Measurements from ENCODE around the gene DELE1. TPM values are rescaled to one million over a fixed set of nuclear protein-coding genes. Genes with fewer than 3 reads are reported as not detected.

The DELE1 gene
- polyA plus RNA-seq, 1 donor from 2014 or later, result 49.6 TPM

- H3K9me3 ChIP-seq (ENCODE audit: low read length), result no peaks in the 10 kb centered on the region
- no peaks in the 10 kb centered on the region for H3F3A ChIP-seq (ENCODE audit: insufficient read depth, low read length, poor library complexity, severe bottlenecking)
- no peak overlapping the region for H3K4me2 ChIP-seq (ENCODE audit: low read length)
- H3K27ac ChIP-seq (ENCODE audit: low read length), result no peak overlapping the region
- TF ChIP-seq EP300 (conservative IDR thresholded peaks at IDR 0.05; ENCODE audit: poor library complexity, severe bottlenecking) (no peak), REST (IDR thresholded peaks at IDR 0.05; ENCODE audit: borderline replicate concordance) (no peak), EZH2 (IDR thresholded peaks at IDR 0.05; ENCODE audit: borderline replicate concordance, insufficient read depth, low read length, poor library complexity, severe bottlenecking) (no peak), CTCF (IDR thresholded peaks at IDR 0.05; ENCODE audit: poor library complexity, severe bottlenecking) (no peak), RAD21 (conservative IDR thresholded peaks at IDR 0.05) (no peak), MXI1 (conservative IDR thresholded peaks at IDR 0.05; ENCODE audit: poor library complexity, severe bottlenecking) (no peak), TAF1 (IDR thresholded peaks at IDR 0.05; ENCODE audit: low read depth) (no peak), SMC3 (conservative IDR thresholded peaks at IDR 0.05; ENCODE audit: poor library complexity) (no peak), POLR2AphosphoS5 (IDR thresholded peaks at IDR 0.05) (no peak)
- H3K79me2 ChIP-seq (replicated peaks; ENCODE audit: insufficient read depth, low read length), result no peaks in the 10 kb centered on the region
- no peak overlapping the region for H3K4me3 ChIP-seq (ENCODE audit: low read length)
- no peaks in the 10 kb centered on the region for H4K20me1 ChIP-seq (ENCODE audit: insufficient read depth)
- no peaks in the 10 kb centered on the region for H3K36me3 ChIP-seq (ENCODE audit: insufficient read depth, low read length)
- H2AFZ ChIP-seq (ENCODE audit: low read depth, low read length), result no peak overlapping the region
- no peak overlapping the region for H3K9ac ChIP-seq (ENCODE audit: low read length)
- no peaks in the 10 kb centered on the region for H3K9me2 ChIP-seq (ENCODE audit: insufficient read depth, low read length)
- H3K27me3 ChIP-seq (ENCODE audit: insufficient read depth, low read depth, low read length), result no peaks in the 10 kb centered on the region
Measured at GRCh38 chr5:141908796-141909195, 14.9 kb upstream of the DELE1 start.

GRCh38 chr5:141909212-141909611, 14.5 kb upstream of the DELE1 start:
- Histone ChIP-seq H4K20me1 (ENCODE audit: insufficient read depth) (no peaks in the 10 kb centered on the region), H3K27me3 (ENCODE audit: insufficient read depth, low read depth, low read length) (no peaks in the 10 kb centered on the region), H3K9me2 (ENCODE audit: insufficient read depth, low read length) (no peaks in the 10 kb centered on the region), H3K36me3 (ENCODE audit: insufficient read depth, low read length) (no peaks in the 10 kb centered on the region), H3K4me2 (ENCODE audit: low read length) (no peak overlapping the region), H3K27ac (ENCODE audit: low read length) (no peak overlapping the region), H3K9me3 (ENCODE audit: low read length) (no peaks in the 10 kb centered on the region), H3K79me2 (replicated peaks; ENCODE audit: insufficient read depth, low read length) (no peaks in the 10 kb centered on the region), H3F3A (ENCODE audit: insufficient read depth, low read length, poor library complexity, severe bottlenecking) (no peaks in the 10 kb centered on the region), H3K9ac (ENCODE audit: low read length) (no peak overlapping the region), H3K4me3 (ENCODE audit: low read length) (no peak overlapping the region), H2AFZ (ENCODE audit: low read depth, low read length) (no peak overlapping the region)
- no peak for TF ChIP-seq EP300 (conservative IDR thresholded peaks at IDR 0.05; ENCODE audit: poor library complexity, severe bottlenecking)

GRCh38 chr5:141910271-141910673, 13.4 kb upstream of the DELE1 start:
- TF ChIP-seq REST (IDR thresholded peaks at IDR 0.05; ENCODE audit: borderline replicate concordance) (no peak), MXI1 (conservative IDR thresholded peaks at IDR 0.05; ENCODE audit: poor library complexity, severe bottlenecking) (no peak), TAF1 (IDR thresholded peaks at IDR 0.05; ENCODE audit: low read depth) (no peak), POLR2AphosphoS5 (IDR thresholded peaks at IDR 0.05) (no peak), RAD21 (conservative IDR thresholded peaks at IDR 0.05) (no peak), SMC3 (conservative IDR thresholded peaks at IDR 0.05; ENCODE audit: poor library complexity) (no peak), EP300 (conservative IDR thresholded peaks at IDR 0.05; ENCODE audit: poor library complexity, severe bottlenecking) (no peak), CTCF (IDR thresholded peaks at IDR 0.05; ENCODE audit: poor library complexity, severe bottlenecking) (no peak), EZH2 (IDR thresholded peaks at IDR 0.05; ENCODE audit: borderline replicate concordance, insufficient read depth, low read length, poor library complexity, severe bottlenecking) (no peak)
- no peaks in the 10 kb centered on the region for H4K20me1 ChIP-seq (ENCODE audit: insufficient read depth)
- H3K27ac ChIP-seq (ENCODE audit: low read length), result no peak overlapping the region
- H3K79me2 ChIP-seq (replicated peaks; ENCODE audit: insufficient read depth, low read length), result no peaks in the 10 kb centered on the region
- no peak overlapping the region for H3K4me3 ChIP-seq (ENCODE audit: low read length)
- no peaks in the 10 kb centered on the region for H3K9me2 ChIP-seq (ENCODE audit: insufficient read depth, low read length)
- no peak overlapping the region for H3K4me2 ChIP-seq (ENCODE audit: low read length)
- H3K9ac ChIP-seq (ENCODE audit: low read length), result no peak overlapping the region
- H3K27me3 ChIP-seq (ENCODE audit: insufficient read depth, low read depth, low read length), result no peaks in the 10 kb centered on the region
- no peaks in the 10 kb centered on the region for H3K36me3 ChIP-seq (ENCODE audit: insufficient read depth, low read length)
- no peak overlapping the region for H2AFZ ChIP-seq (ENCODE audit: low read depth, low read length)
- no peaks in the 10 kb centered on the region for H3K9me3 ChIP-seq (ENCODE audit: low read length)
- H3F3A ChIP-seq (ENCODE audit: insufficient read depth, low read length, poor library complexity, severe bottlenecking), result no peaks in the 10 kb centered on the region

Data from neural cell (in vitro differentiated cells).